ENCODE results near the gene HECTD4.

- TF ChIP-seq CTCF (IDR thresholded peaks at IDR 0.05) (no peak), POLR2A (IDR thresholded peaks at IDR 0.05) (no peak)
Observed at GRCh38 chr12:112401903-112402498, 19.8 kb upstream of the HECTD4 start.

Data from body of pancreas (tissue), 4 donors.